ENCODE data around the gene KARS1.

The KARS1 gene

GRCh38 chr16:75578725-75579124, 68.7 kb downstream of the KARS1 start:
- no peak for DNase-seq

GRCh38 chr16:75578212-75578611, 69.3 kb downstream of the KARS1 start:
- DNase-seq: no peak
